Stimulated activated CD4-positive, alpha-beta T cell treated with anti-CD3 and anti-CD28 coated beads, Interleukin-4, amount 100 ng/mL, for 1 hour (primary cell): ENCODE measurements around the gene KLHL5.
"Not testable (repeated sequence)": the region's sequence is repeated elsewhere in the genome, so short reads cannot be mapped to it uniquely, and the experiment has no call there.

ENCODE experiments used
- DNase-seq: peaks from one replicate; pipeline ENCODE4 v3.0.0-alpha.2; 2020

Gene KLHL5, protein sequence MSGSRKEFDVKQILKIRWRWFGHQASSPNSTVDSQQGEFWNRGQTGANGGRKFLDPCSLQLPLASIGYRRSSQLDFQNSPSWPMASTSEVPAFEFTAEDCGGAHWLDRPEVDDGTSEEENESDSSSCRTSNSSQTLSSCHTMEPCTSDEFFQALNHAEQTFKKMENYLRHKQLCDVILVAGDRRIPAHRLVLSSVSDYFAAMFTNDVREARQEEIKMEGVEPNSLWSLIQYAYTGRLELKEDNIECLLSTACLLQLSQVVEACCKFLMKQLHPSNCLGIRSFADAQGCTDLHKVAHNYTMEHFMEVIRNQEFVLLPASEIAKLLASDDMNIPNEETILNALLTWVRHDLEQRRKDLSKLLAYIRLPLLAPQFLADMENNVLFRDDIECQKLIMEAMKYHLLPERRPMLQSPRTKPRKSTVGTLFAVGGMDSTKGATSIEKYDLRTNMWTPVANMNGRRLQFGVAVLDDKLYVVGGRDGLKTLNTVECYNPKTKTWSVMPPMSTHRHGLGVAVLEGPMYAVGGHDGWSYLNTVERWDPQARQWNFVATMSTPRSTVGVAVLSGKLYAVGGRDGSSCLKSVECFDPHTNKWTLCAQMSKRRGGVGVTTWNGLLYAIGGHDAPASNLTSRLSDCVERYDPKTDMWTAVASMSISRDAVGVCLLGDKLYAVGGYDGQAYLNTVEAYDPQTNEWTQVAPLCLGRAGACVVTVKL

GRCh38 chr4:39062094-39062769 lies at the start of gene KLHL5:
Gene KLHL5, plus strand, starts transcription at chr4:39062232. Its CDS starts 421 bp downstream, at chr4:39062653.
- no peak for DNase-seq

GRCh38 chr4:39014028-39014427 lies 48.0 kb upstream of the KLHL5 start:
- no peak for DNase-seq

DNA sequence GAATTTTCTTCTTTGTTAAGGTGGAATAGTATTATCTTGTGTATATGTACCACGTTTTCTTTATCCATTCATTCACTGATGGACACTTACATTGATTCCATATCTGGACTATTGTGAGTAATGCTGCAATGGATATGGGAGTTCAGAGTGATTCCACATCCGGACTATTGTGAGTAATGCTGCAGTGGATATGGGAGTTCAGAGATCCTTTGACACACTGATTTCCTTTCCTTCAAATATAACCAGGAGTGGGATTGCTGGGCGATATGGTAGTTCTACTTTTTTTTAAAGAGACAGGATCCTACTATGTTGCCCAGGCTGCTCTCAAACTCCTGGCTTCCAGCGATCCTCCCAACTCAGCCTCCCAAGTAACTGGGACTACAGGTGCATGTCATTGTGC lies 41.9 kb upstream of the KLHL5 start:
- DNase-seq: no peak

- no peak for DNase-seq
Observed at GRCh38 chr4:39021631-39022030, 40.4 kb upstream of the KLHL5 start.

- DNase-seq: no peak
Observed at GRCh38 chr4:39022241-39022640, 39.8 kb upstream of the KLHL5 start.

GRCh38 chr4:39023059-39023458 lies 39.0 kb upstream of the KLHL5 start:
- DNase-seq: no peak

GRCh38 chr4:39024311-39024865 lies 37.6 kb upstream of the KLHL5 start:
- no peak for DNase-seq

- no peak for DNase-seq
Observed at GRCh38 chr4:39025552-39026085, 36.4 kb upstream of the KLHL5 start.

GRCh38 chr4:39026096-39026495 lies 35.9 kb upstream of the KLHL5 start:
- no peak for DNase-seq

GRCh38 chr4:39029752-39030694 lies 32.0 kb upstream of the KLHL5 start:
- DNase-seq: no peak

- no peak for DNase-seq
Observed at GRCh38 chr4:39030725-39031124, 31.3 kb upstream of the KLHL5 start.

DNA sequence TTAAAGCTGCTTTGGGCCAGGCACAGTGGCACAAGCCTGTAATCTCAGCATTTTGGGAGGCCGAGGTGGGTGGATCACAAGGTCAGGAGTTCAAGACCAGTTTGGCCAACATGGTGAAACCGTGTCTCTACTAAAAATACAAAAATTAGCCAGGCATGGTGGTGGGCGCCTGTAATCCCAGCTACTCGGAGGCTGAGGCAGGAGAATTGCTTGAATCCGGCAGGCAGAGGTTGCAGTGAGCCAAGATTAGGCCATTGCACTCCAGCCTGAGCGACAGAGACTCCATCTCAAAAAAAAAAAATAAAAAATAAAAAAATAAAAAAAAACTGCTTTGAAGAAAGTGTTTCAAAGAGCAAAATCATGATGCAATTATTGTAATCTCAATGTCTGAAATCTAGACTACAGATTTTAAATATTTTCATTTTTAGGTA lies 30.4 kb upstream of the KLHL5 start:
- not testable (repeated sequence) for DNase-seq

DNA sequence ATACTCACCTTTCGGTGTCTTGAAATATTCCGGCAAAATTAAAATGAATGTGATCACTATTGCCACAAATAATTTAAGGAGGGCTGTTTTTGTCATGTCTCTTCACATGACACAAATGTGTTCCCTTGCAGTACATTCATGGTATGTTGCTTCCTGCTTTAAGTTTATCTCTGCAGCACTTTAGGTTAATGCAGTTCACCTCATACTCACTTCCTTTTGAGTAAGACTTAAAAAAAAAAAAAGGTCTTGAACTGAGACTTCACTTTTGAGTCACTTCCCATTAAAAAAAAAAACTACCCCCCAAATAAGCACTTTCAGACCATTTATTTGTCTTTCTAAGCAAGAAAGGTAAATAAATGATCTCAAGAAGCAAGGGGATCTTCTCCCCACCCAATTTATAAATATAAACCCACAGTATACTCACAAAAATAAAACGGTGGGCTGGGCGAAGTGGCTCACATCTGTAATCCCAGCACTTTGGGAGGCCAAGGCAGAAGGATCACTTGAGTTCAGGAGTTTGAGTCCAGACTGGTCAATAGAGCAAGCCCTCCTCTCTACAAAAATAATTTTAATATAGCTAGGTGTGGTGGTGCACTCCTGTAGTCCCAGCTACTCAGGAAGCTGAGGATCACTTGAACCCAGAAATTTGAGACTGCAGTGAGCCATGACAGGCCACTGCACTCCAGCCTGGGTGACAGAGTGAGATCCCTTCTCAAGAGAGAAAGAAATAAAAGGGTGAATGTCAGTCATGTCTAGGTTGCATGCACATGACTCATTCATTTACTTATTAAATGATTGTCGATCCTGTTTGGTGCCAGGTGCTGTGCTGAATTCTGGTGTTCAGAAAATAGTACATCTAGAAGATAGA lies 29.6 kb upstream of the KLHL5 start, which contains the start of gene TMEM156:
TSS of gene TMEM156 (minus strand) at position 192 of the 868 bp plus-strand sequence. CDS start at position 96, 96 bp downstream.
- DNase-seq: peak; percentile 20

- no peak for DNase-seq
Observed at GRCh38 chr4:39036172-39036571, 25.9 kb upstream of the KLHL5 start.

- DNase-seq: no peak
Observed at GRCh38 chr4:39037491-39037825, 24.6 kb upstream of the KLHL5 start.

GRCh38 chr4:39037941-39038340 lies 24.1 kb upstream of the KLHL5 start:
- DNase-seq: no peak

- DNase-seq: no peak
Observed at GRCh38 chr4:39039108-39039507, 22.9 kb upstream of the KLHL5 start.

- DNase-seq: no peak
Observed at GRCh38 chr4:39042366-39042765, 19.7 kb upstream of the KLHL5 start.

- no peak for DNase-seq
Observed at GRCh38 chr4:39043058-39043860, 18.8 kb upstream of the KLHL5 start.

DNA sequence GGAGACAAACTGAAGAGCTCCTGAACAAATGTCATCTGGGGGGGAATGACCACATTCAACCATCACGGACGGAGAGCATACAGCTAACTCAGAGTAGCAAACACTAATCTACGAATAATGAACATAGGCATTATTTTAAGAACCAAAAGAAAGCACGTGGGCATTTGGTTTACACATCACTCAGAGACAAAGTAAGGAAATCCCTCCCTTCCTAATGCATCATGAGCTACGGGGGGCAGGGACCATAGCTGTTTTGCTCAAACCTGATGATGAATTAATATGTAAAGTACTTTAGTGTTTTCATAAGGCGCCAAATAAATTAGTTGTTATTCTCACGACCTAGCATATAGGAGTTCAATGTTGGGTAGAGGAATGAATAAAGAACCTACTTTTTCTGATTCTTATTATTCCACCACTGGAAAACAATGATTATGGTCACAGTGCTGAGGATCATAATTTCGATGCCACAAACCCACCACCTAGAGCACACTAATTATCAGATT lies 18.1 kb upstream of the KLHL5 start:
- DNase-seq: no peak
